ENCODE results near the gene DMD.

Gene DMD

GRCh38 chrX:32530802-32531403, 680.4 kb downstream of the DMD start:
- TF ChIP-seq TAF1 (IDR thresholded peaks at IDR 0.05; ENCODE audit: borderline replicate concordance, insufficient read depth, low read length) (no peak), REST (IDR thresholded peaks at IDR 0.05; ENCODE audit: insufficient read depth in 1 of 2, low read depth in 2 of 2, low read length in 2 of 2) (no peak), POLR2AphosphoS5 (IDR thresholded peaks at IDR 0.05; ENCODE audit: low read depth, low read length) (no peak), FOXP2 (optimal IDR thresholded peaks at IDR 0.05; ENCODE audit: borderline replicate concordance, extremely low read depth, extremely low read length, insufficient read depth) (no peak), SIN3A (IDR thresholded peaks at IDR 0.05; ENCODE audit: borderline replicate concordance, insufficient read depth, low read length) (no peak)

GRCh38 chrX:32525234-32525633, 686.1 kb downstream of the DMD start:
- TF ChIP-seq FOXP2 (optimal IDR thresholded peaks at IDR 0.05; ENCODE audit: borderline replicate concordance, extremely low read depth, extremely low read length, insufficient read depth) (no peak), SIN3A (IDR thresholded peaks at IDR 0.05; ENCODE audit: borderline replicate concordance, insufficient read depth, low read length) (no peak), TAF1 (IDR thresholded peaks at IDR 0.05; ENCODE audit: borderline replicate concordance, insufficient read depth, low read length) (no peak), REST (IDR thresholded peaks at IDR 0.05; ENCODE audit: insufficient read depth in 1 of 2, low read depth in 2 of 2, low read length in 2 of 2) (no peak), POLR2AphosphoS5 (IDR thresholded peaks at IDR 0.05; ENCODE audit: low read depth, low read length) (no peak)

GRCh38 chrX:32524385-32524784, 687.0 kb downstream of the DMD start:
- TF ChIP-seq TAF1 (IDR thresholded peaks at IDR 0.05; ENCODE audit: borderline replicate concordance, insufficient read depth, low read length): no peak
- no peak for TF ChIP-seq FOXP2 (optimal IDR thresholded peaks at IDR 0.05; ENCODE audit: borderline replicate concordance, extremely low read depth, extremely low read length, insufficient read depth)
- no peak for TF ChIP-seq SIN3A (IDR thresholded peaks at IDR 0.05; ENCODE audit: borderline replicate concordance, insufficient read depth, low read length)
- no peak for TF ChIP-seq REST (IDR thresholded peaks at IDR 0.05; ENCODE audit: insufficient read depth in 1 of 2, low read depth in 2 of 2, low read length in 2 of 2)
- TF ChIP-seq POLR2AphosphoS5 (IDR thresholded peaks at IDR 0.05; ENCODE audit: low read depth, low read length): no peak

- TF ChIP-seq POLR2AphosphoS5 (IDR thresholded peaks at IDR 0.05; ENCODE audit: low read depth, low read length) (no peak), SIN3A (IDR thresholded peaks at IDR 0.05; ENCODE audit: borderline replicate concordance, insufficient read depth, low read length) (no peak), TAF1 (IDR thresholded peaks at IDR 0.05; ENCODE audit: borderline replicate concordance, insufficient read depth, low read length) (no peak), REST (IDR thresholded peaks at IDR 0.05; ENCODE audit: insufficient read depth in 1 of 2, low read depth in 2 of 2, low read length in 2 of 2) (no peak), FOXP2 (optimal IDR thresholded peaks at IDR 0.05; ENCODE audit: borderline replicate concordance, extremely low read depth, extremely low read length, insufficient read depth) (no peak)
These were observed 690.6 kb downstream of the DMD start for GRCh38 chrX:32520789-32521188.
